GM19043 (cell line): Measurements from ENCODE around the gene TNNI3.
"Not testable (repeated sequence)": the region's sequence is repeated elsewhere in the genome, so short reads cannot be mapped to it uniquely, and the experiment has no call there.

ENCODE experiments used
- ATAC-seq: cut with Tn5 transposase; IDR thresholded peaks from one replicate; pipeline ENCODE4 v1.9.1; 2021; ENCODE audit warnings: low read depth; ENCODE audit not compliant: unreplicated experiment

Gene TNNI3

GRCh38 chr19:55157064-55157908 lies at the start of gene TNNI3:
Gene TNNI3, minus strand, starts transcription at chr19:55157732. Its CDS starts 143 bp downstream, at chr19:55157589.
- ATAC-seq = no peak

GRCh38 chr19:55206664-55207500 lies 49.4 kb upstream of the TNNI3 start:
- ATAC-seq = no peak

- ATAC-seq = not testable (repeated sequence)
These were observed 44.7 kb upstream of the TNNI3 start for GRCh38 chr19:55202199-55202598.

GRCh38 chr19:55199620-55200204 lies 42.2 kb upstream of the TNNI3 start:
- ATAC-seq = no peak

GRCh38 chr19:55198651-55199050 lies 41.1 kb upstream of the TNNI3 start:
- ATAC-seq = no peak

- no peak for ATAC-seq
These were observed 40.0 kb upstream of the TNNI3 start for GRCh38 chr19:55197528-55197927.

GRCh38 chr19:55196803-55197202 lies 39.3 kb upstream of the TNNI3 start:
- ATAC-seq = no peak

- ATAC-seq = no peak
These were observed 35.9 kb upstream of the TNNI3 start for GRCh38 chr19:55193481-55193880.

- no peak for ATAC-seq
These were observed 31.9 kb upstream of the TNNI3 start for GRCh38 chr19:55189403-55189835.

- ATAC-seq = no peak
These were observed 31.1 kb upstream of the TNNI3 start for GRCh38 chr19:55188625-55189024.

- ATAC-seq = no peak
These were observed 28.5 kb upstream of the TNNI3 start for GRCh38 chr19:55186080-55186479.

- ATAC-seq = no peak
These were observed 24.2 kb upstream of the TNNI3 start for GRCh38 chr19:55181740-55182139.

GRCh38 chr19:55179606-55180484 lies 22.3 kb upstream of the TNNI3 start, which contains the start of gene SYT5:
Gene SYT5, minus strand, starts transcription at chr19:55180289. Its CDS starts 1,248 bp downstream, at chr19:55179041.
- ATAC-seq = no peak

- no peak for ATAC-seq
These were observed 21.5 kb upstream of the TNNI3 start for GRCh38 chr19:55178781-55179599.

- no peak for ATAC-seq
These were observed 18.5 kb upstream of the TNNI3 start for GRCh38 chr19:55176076-55176475.

GRCh38 chr19:55175117-55175867 lies 17.8 kb upstream of the TNNI3 start:
- no peak for ATAC-seq

- ATAC-seq = no peak
These were observed 17.0 kb upstream of the TNNI3 start for GRCh38 chr19:55174425-55175116.
